Ramos (cell line): ENCODE results near the gene CCN2.

ENCODE experiments used
- in situ Hi-C: fragments of 300-500 bp; cut with MboI; formaldehyde crosslinking; loops from one replicate; pipeline ENCODE4 v1.14.3; 2022; ENCODE audit warnings: low sequenced_read_pairs; ENCODE audit not compliant: unreplicated experiment

Gene CCN2, protein sequence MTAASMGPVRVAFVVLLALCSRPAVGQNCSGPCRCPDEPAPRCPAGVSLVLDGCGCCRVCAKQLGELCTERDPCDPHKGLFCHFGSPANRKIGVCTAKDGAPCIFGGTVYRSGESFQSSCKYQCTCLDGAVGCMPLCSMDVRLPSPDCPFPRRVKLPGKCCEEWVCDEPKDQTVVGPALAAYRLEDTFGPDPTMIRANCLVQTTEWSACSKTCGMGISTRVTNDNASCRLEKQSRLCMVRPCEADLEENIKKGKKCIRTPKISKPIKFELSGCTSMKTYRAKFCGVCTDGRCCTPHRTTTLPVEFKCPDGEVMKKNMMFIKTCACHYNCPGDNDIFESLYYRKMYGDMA

DNA sequence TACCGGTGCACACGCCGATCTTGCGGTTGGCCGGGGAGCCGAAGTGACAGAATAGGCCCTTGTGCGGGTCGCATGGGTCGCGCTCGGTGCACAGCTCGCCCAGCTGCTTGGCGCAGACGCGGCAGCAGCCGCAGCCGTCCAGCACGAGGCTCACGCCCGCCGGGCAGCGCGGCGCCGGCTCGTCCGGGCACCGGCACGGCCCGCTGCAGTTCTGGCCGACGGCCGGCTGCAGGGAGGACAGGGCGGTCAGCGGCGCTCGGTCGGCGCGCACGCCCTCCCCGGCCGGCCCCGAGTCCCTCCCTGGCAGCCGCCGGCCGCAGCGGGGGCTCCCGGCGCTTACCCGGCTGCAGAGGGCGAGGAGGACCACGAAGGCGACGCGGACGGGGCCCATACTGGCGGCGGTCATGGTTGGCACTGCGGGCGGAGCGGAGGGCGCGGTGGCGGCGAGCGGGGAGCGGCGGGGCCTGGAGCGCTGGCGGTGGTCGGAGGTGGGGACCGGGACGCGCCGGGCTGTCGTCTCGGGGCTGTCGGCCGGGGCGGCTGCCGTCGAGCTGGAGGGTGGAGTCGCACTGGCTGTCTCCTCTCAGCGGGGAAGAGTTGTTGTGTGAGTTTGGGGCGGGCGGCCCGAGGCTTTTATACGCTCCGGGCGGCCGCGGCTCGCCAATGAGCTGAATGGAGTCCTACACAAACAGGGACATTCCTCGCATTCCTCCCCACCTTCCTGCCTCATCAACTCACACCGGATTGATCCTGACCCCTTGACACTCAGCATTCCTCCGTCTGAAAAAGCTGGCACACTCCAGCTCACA is at the start of gene CCN2:
Gene CCN2, minus strand, starts transcription at position 606 of the 809 bp plus-strand sequence. Its CDS starts 200 bp downstream, at position 406.
- in situ Hi-C loops = no loop called here

DNA sequence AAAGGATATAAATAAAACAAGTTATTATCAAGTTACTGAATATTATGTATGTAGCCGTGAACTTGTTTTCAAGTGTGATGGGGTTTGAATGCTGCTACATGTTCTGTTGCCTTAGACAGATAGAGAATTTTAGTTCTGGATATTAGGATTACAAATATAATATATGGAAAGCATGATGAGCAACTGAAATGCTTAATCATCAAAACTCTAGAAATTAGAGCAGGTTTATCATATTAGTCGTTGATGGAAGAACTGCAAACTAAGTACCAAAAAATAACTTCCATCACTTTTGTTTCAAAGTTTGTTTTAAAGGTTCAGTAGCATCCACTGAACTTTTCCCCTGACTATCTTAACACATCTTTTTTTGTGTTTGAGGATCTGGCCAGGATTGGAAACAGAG is 49.1 kb upstream of the CCN2 start:
- in situ Hi-C loops = no loop called here

GRCh38 chr6:131999545-132000146 is 48.5 kb upstream of the CCN2 start:
- in situ Hi-C loops = no loop called here

- in situ Hi-C loops = no loop called here
Observed at GRCh38 chr6:131998255-131998982, 47.2 kb upstream of the CCN2 start.

GRCh38 chr6:131997429-131998153 is 46.4 kb upstream of the CCN2 start:
- in situ Hi-C loops = no loop called here

- in situ Hi-C loops = no loop called here
Observed at GRCh38 chr6:131995917-131996316, 44.7 kb upstream of the CCN2 start.

DNA sequence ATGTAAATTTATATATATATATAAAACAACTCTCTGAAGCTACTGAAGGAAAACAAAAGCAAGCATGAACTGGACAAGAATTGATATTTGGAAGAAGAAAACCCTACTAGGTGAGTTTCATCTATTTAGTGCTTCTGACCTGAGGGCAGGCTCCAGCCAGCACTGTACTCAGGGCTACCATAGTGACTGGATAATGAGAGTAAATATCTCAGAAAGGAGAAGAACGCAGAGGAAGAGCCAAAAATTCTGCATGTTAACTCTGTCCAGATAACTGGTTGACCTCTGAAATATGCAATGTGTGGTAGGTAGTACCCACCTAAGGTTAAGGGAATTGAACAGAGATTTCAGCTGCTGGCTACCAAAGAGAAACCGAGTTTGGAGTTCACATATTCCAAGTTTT is 41.4 kb upstream of the CCN2 start:
- in situ Hi-C loops = no loop called here

DNA sequence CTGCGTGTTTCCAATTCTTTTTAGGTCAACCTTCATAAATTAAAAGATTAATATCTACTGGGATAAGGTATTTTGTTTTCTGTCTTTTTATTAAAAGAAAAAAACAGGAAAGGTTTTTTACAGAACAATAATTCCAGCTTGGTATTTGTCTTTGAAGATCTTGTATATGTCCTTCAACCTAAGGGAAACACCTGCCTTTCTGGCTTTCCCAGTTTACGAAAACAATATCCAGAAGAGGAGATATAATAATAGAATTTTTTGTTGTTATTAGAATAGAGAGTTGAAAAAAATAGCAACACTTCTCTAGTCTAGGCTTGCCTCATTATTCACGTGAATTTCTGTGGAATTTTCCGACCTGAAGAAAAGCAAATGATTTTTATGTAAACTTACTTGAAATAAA is 37.9 kb upstream of the CCN2 start:
- in situ Hi-C loops = no loop called here

GRCh38 chr6:131982740-131983259 is 31.6 kb upstream of the CCN2 start:
- in situ Hi-C loops = no loop called here

GRCh38 chr6:131981624-131981978 is 30.4 kb upstream of the CCN2 start:
- in situ Hi-C loops = no loop called here

DNA sequence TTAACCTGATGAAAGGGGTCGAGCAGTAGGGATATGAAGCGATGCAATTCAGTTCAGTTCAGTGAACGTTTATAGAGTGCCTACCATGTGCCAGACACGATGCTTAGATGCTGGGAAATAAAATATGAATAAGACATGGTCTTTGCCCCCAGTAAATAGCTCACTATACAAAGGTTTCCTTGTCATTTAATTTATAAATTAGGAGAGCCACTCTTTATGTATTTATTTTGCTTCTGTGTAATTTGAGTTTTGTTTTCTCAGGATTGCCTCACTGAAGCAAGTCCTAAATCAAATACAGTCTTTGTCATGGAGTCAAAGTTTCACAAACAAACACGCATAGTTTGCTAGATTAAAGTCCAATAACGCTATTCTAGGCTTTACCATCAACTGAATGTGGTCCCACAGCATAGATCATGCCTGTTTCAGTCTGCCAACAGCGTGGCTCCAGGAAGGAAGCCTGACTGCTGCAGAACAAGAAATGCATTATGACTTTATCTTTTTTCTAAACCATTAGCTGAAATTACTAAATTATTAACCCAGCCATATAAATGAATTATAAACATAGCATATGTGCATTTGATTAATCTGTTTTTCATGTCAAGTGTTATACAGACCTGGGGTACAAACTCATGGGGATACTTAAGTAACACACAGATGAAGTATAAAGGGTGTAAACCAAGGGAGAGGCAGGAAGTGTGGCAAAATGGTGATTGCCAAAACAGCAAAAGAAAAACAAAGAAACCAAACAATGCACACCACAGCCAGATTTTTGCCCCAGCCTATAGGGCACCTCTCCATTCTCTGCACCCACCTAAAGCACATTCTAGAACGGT is 29.8 kb upstream of the CCN2 start:
- in situ Hi-C loops = no loop called here

DNA sequence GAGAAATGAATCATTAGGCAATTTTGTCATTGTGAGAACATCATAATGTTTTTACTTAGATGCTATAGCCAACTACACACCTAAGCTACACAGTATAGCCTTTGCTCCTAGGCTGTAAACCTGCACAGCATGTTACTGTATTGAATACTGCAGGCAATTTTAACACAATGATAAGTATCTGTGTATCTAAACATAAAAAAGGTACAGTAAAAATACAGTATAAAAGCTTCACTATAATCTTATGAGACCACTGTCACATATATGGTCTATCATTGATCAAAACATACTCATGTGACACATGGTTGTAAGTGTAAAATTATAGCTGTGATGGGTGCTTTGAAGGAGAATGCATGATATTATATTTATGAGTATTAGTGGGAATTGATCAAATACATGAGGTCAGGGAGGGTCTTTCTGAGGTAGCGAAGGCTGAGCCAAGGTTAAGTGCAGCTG is 29.2 kb upstream of the CCN2 start:
- in situ Hi-C loops = no loop called here

GRCh38 chr6:131979515-131980337 is 28.6 kb upstream of the CCN2 start:
- in situ Hi-C loops = no loop called here

GRCh38 chr6:131978522-131978921 is 27.4 kb upstream of the CCN2 start:
- in situ Hi-C loops = no loop called here

GRCh38 chr6:131976545-131977061 is 25.4 kb upstream of the CCN2 start:
- in situ Hi-C loops = no loop called here

DNA sequence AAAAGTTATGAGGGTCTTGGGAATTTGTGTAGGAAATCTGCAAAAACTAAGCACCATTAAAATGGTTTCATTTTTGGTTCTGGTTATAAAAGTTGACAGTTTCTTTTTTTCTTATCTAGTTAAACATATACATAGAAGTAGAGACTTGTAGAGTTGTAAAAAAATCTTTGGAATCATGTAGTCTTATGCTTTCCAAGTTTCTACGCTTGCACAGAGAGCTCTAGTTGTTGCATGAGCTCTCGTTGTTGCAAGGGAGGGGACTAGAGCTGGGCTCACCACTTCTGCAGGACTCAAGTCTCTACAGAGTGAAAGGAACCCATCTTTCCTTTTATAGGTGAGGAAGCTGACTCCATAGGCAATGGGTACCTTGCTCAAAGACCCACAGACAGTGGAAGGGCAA is 21.6 kb upstream of the CCN2 start:
- in situ Hi-C loops = no loop called here

DNA sequence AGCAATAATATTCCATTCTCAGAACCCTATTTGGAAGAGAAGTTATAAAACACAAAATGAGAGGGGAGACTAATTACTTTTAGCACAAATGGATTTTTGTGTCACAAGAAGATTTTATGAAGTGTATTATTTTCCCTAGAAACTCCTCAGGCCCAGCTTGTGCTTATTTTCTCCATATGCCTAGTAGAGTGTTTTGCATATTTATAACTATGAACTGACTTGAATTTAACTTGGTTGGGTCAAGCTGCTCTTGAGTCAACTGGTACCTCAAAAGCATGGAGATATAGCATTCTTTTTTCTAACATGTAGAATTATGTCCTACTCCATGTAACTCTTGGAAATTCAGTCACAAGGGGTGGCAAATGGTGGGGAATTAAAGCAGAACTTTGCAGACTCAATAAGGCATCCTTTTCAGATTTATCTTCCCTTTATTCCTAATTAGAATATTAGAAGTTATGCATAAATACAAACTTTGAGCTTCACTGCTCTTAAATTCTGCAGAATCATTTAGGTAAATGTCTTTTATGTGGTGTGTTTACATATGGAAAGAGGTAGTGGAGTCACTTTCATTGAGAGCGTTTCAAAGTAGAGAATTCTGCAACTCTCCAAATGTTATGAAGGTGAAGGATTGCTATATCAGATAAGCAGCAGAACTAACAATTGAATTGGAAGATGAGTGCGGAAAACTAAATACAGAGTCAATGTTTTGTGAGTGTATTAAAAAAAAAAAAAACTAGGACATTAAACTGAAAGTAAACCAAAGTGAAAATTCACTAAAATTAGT is 19.1 kb upstream of the CCN2 start:
- in situ Hi-C loops = no loop called here
